NK-92 (cell line): ENCODE data around the gene CFAP77.
"Not testable (repeated sequence)": the region's sequence is repeated elsewhere in the genome, so short reads cannot be mapped to it uniquely, and the experiment has no call there.

ENCODE experiments used
- DNase-seq: peaks from one replicate; lab custom pipeline; 2025; ENCODE audit not compliant: unreplicated experiment; lab: John Stamatoyannopoulos, UW

The CFAP77 gene

GRCh38 chr9:132545578-132545977 is 135.6 kb downstream of the CFAP77 start:
- DNase-seq, result no peak

- no peak for DNase-seq
Observed at GRCh38 chr9:132546148-132547051, 136.4 kb downstream of the CFAP77 start.

DNA sequence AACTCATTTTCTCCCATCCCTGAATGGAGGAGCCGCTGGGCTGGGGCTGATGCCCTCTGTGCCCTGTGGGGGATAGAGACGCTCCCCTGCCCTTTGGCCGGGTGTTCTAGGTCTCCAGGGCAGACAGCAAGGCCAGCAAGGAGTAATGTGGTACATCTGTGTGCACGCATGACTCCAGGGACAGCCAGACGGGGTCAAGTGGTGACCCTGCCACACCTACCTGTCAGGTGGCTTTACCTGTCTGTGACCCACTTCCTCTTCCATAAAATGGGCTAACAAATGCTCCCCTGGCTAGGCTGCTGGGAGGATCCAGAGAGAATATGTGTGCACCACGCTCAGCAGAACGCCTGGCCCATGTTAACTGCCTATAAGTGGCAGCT is 137.0 kb downstream of the CFAP77 start:
- no peak for DNase-seq

DNA sequence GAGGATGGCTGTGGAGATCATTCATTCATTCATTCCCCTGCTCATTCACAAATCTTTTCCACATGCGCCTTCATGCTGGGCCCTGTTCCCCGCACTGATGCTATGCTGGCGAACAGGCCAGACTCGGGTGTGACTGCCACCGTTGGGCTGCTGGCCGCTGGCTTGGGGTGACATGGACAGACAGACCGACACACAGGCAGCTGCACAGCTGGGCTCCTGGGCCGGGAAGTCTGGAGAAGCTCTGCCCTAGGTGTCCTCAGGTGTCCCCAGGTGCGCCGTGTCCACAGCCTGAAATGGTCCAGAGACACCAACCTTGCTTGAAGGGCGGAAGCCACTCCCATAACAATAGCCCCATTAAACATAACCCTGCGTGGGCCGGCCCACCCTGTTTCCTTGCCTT is 137.4 kb downstream of the CFAP77 start:
- DNase-seq, result no peak

GRCh38 chr9:132547976-132548730 is 138.1 kb downstream of the CFAP77 start:
- DNase-seq, result no peak

- no peak for DNase-seq
Observed at GRCh38 chr9:132548751-132549640, 139.0 kb downstream of the CFAP77 start.

DNA sequence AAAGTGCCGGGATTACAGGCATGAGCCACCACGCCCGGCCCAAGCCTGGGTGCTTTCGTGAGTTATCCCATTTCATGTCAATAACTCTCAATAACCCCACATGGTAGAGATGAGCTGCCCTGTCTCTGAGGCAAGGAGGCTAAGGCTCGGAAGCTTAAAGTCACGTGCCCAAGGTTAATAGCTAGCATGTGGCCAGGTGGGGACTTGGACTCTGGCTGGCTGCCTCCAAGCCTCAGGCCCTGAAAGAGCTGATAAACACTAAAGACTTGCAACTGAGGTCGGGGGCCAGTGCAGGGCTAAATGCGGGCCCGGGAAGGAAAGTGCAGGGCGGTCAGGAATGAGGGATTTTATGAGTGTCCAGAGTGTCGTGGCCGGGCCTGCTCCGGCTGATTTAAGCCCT is 141.5 kb downstream of the CFAP77 start:
- DNase-seq, result no peak

DNA sequence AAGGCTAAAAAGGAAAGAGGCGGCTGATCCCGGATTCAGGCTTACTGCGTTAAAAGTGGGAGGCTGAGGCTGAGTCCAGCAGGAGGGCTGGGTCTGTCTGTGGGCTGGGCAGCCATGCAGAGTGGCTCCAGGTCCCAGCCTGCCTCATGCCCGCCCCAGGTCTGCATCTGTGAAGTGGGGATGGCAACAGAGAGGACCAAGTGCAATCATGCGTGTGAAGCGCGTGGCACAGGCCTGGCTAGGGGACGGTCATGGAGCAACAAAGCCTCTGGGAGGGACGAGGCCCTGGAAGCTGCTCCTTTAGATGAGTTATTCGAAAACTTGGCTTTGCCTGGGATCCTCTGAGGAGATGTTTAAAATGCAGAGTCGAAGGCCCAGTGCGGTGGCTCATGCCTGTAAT is 142.0 kb downstream of the CFAP77 start:
- DNase-seq, result no peak

DNA sequence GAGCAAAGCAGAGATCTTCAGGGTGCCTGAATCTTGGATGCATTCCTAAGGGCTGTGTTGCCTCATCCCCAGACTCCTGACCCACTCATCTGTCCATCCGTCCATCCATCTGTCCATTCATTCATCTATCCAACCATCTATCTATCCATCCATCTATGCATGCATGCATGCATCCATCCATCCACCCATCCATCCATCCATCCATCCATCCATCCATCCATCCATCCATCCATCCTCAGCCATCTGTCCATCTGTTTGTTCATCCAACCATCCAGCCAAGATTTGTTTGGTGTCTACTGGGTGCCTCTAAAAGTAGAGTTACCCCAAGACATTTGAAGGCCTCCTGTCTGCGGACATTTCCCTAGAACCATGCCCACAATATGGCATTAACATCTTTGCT is 144.7 kb downstream of the CFAP77 start:
- no peak for DNase-seq

GRCh38 chr9:132555528-132555927 is 145.5 kb downstream of the CFAP77 start:
- DNase-seq, result no peak

- no peak for DNase-seq
Observed at GRCh38 chr9:132556235-132556634, 146.2 kb downstream of the CFAP77 start.

DNA sequence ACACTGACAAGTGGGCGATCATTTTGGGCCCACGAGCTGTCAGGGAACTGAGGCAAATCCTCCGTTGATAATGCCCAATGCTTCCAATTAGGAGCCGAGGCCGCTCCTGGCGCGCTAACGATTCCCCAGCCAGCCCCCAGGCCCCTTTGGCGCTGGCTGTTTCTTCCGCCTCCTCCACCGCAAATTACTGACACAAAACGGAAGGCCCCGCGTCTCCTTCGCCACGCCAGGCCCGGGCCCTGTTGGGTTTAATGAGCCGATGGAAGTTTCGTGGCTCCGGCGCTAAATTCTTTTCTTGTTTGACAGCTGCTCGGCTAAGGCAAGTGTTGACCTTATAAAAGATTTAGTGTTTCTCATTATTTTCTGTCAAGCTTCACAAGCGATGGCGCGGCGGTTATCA is 146.7 kb downstream of the CFAP77 start:
- no peak for DNase-seq

- DNase-seq, result no peak
Observed at GRCh38 chr9:132557159-132557558, 147.1 kb downstream of the CFAP77 start.

GRCh38 chr9:132559711-132560110 is 149.7 kb downstream of the CFAP77 start:
- no peak for DNase-seq

GRCh38 chr9:132560616-132561202 is 150.7 kb downstream of the CFAP77 start:
- DNase-seq, result no peak

GRCh38 chr9:132562306-132562573 is 152.2 kb downstream of the CFAP77 start:
- no peak for DNase-seq

DNA sequence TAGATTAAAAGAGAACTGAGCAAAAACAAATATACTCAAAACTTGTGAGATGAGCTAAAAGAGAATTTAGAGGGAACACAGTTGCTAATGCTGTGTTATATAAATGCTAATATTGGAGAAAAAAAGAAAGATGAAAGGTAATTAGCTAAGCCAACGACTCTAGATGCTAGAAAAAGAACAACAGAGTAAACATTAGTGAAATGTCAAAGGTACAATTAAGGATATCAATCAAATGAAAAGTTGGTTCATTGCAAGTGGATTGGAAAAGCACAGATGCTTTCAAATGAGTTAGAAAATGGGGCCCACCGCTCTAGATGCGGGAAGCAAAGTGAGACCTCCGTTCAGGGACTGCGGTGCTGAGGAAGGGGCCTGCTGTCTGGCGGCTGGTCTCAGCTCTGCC is 154.5 kb downstream of the CFAP77 start:
- no peak for DNase-seq

DNA sequence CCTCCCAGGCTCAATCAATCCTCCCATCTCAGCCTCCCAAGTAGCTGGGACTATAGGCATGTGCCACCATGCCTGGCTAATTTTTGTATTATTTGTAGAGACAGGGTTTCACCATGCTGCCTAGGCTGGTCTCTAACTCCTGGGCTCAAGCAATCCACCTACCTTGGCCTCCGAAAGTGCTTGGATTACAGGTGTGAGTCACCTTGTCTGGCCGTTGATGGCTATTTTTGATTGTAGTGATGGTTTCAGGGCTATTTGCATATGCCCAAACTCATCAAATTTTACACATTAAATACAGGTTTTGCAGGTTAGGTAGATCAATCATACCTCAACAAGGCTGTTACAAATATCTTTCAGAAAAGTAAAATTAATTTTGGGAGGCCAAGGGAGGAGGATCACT is 158.8 kb downstream of the CFAP77 start:
- not testable (repeated sequence) for DNase-seq

GRCh38 chr9:132571806-132572600 is 162.0 kb downstream of the CFAP77 start:
- DNase-seq, result no peak

DNA sequence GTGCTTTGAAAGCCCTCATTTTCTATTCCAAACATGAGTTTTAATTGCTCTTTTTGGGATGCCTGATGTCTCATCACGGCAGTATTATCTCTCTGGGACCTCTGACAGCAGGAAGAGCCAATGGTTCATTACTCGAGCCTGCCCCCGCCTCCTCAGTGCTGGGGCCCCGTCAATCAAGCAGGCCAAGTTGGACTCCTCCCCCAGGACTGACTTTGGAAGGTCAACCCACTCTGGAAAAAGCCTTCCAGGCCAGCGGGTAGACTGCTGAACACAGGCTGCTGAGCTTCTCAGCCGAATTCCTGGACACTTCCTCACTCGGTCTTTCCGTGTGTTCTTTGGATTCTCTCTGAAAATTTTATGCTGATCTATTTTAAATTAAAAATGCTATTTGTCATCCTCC is 162.9 kb downstream of the CFAP77 start:
- no peak for DNase-seq
